HG02840 (cell line): ENCODE measurements around the gene CNTNAP2.

Source experiments
- ATAC-seq: cut with Tn5 transposase; IDR thresholded peaks from one replicate; pipeline ENCODE4 v1.9.1; 2021; ENCODE audit warnings: mild to moderate bottlenecking, moderate library complexity, moderate number of reproducible peaks; ENCODE audit not compliant: unreplicated experiment, low FRiP score

The CNTNAP2 gene

GRCh38 chr7:147161405-147161804 is 1044.8 kb downstream of the CNTNAP2 start:
- ATAC-seq: no peak

- ATAC-seq: no peak
These were observed 1053.9 kb downstream of the CNTNAP2 start for GRCh38 chr7:147170341-147171012.

GRCh38 chr7:147171013-147171391 is 1054.4 kb downstream of the CNTNAP2 start:
- no peak for ATAC-seq

GRCh38 chr7:147173883-147174282 is 1057.3 kb downstream of the CNTNAP2 start:
- no peak for ATAC-seq

- no peak for ATAC-seq
These were observed 1066.3 kb downstream of the CNTNAP2 start for GRCh38 chr7:147182874-147183273.

- ATAC-seq: no peak
These were observed 1066.7 kb downstream of the CNTNAP2 start for GRCh38 chr7:147183276-147183675.

- no peak for ATAC-seq
These were observed 1071.9 kb downstream of the CNTNAP2 start for GRCh38 chr7:147188467-147188866.

- no peak for ATAC-seq
These were observed 1076.9 kb downstream of the CNTNAP2 start for GRCh38 chr7:147193476-147193875.

- ATAC-seq: no peak
These were observed 1079.9 kb downstream of the CNTNAP2 start for GRCh38 chr7:147196481-147196880.

GRCh38 chr7:147197006-147197405 is 1080.4 kb downstream of the CNTNAP2 start:
- no peak for ATAC-seq

GRCh38 chr7:147199868-147200267 is 1083.3 kb downstream of the CNTNAP2 start:
- ATAC-seq: no peak

GRCh38 chr7:147207988-147208387 is 1091.4 kb downstream of the CNTNAP2 start:
- ATAC-seq: no peak

GRCh38 chr7:147231275-147231674 is 1114.7 kb downstream of the CNTNAP2 start:
- ATAC-seq: no peak

- ATAC-seq: no peak
These were observed 1119.2 kb downstream of the CNTNAP2 start for GRCh38 chr7:147235645-147236382.

- ATAC-seq: no peak
These were observed 1123.9 kb downstream of the CNTNAP2 start for GRCh38 chr7:147240468-147240867.

GRCh38 chr7:147245274-147245673 is 1128.7 kb downstream of the CNTNAP2 start:
- no peak for ATAC-seq

GRCh38 chr7:147249956-147250355 is 1133.4 kb downstream of the CNTNAP2 start:
- no peak for ATAC-seq

- no peak for ATAC-seq
These were observed 1135.2 kb downstream of the CNTNAP2 start for GRCh38 chr7:147251751-147252325.

GRCh38 chr7:147261693-147262092 is 1145.1 kb downstream of the CNTNAP2 start:
- no peak for ATAC-seq

- no peak for ATAC-seq
These were observed 1148.9 kb downstream of the CNTNAP2 start for GRCh38 chr7:147265528-147265927.

- ATAC-seq: no peak
These were observed 1159.5 kb downstream of the CNTNAP2 start for GRCh38 chr7:147276106-147276505.
